SIG-M5 (cell line): ENCODE data around the gene TMEM132A.

Experiments used
- DNase-seq: peaks from one replicate; lab custom pipeline; 2025; lab: John Stamatoyannopoulos, UW

The TMEM132A gene

GRCh38 chr11:60924110-60924905, at the start of gene TMEM132A:
Gene TMEM132A (plus strand): TSS chr11:60924460. CDS start chr11:60924634, 174 bp downstream.
- no peak for DNase-seq

GRCh38 chr11:60875366-60876167, 48.7 kb upstream of the TMEM132A start:
- DNase-seq: no peak

GRCh38 chr11:60876168-60876485, 48.1 kb upstream of the TMEM132A start:
- no peak for DNase-seq

- DNase-seq: no peak
Measured at GRCh38 chr11:60878245-60879101, 45.8 kb upstream of the TMEM132A start.

- DNase-seq: no peak
Measured at GRCh38 chr11:60879104-60879503, 45.2 kb upstream of the TMEM132A start.

GRCh38 chr11:60879971-60880588, 44.2 kb upstream of the TMEM132A start:
- DNase-seq: no peak

- no peak for DNase-seq
Measured at GRCh38 chr11:60880643-60881282, 43.5 kb upstream of the TMEM132A start.

- DNase-seq: no peak
Measured at GRCh38 chr11:60887556-60887955, 36.7 kb upstream of the TMEM132A start.

- no peak for DNase-seq
Measured at GRCh38 chr11:60889869-60890311, 34.4 kb upstream of the TMEM132A start.

- no peak for DNase-seq
Measured at GRCh38 chr11:60890696-60891095, 33.6 kb upstream of the TMEM132A start.

GRCh38 chr11:60891103-60891741, 33.0 kb upstream of the TMEM132A start:
- no peak for DNase-seq

GRCh38 chr11:60895687-60896086, 28.6 kb upstream of the TMEM132A start:
- no peak for DNase-seq

GRCh38 chr11:60897496-60897895, 26.8 kb upstream of the TMEM132A start:
- no peak for DNase-seq

- no peak for DNase-seq
Measured at GRCh38 chr11:60899046-60899936, 25.0 kb upstream of the TMEM132A start.

GRCh38 chr11:60899977-60900376, 24.3 kb upstream of the TMEM132A start:
- DNase-seq: no peak

GRCh38 chr11:60900673-60901404, 23.4 kb upstream of the TMEM132A start:
- no peak for DNase-seq

GRCh38 chr11:60902625-60903024, 21.6 kb upstream of the TMEM132A start:
- no peak for DNase-seq

GRCh38 chr11:60905047-60905446, 19.2 kb upstream of the TMEM132A start:
- no peak for DNase-seq

GRCh38 chr11:60905551-60906113, 18.6 kb upstream of the TMEM132A start:
- DNase-seq: no peak
